ENCODE results near the gene DIPK1B.

The DIPK1B gene

DNA sequence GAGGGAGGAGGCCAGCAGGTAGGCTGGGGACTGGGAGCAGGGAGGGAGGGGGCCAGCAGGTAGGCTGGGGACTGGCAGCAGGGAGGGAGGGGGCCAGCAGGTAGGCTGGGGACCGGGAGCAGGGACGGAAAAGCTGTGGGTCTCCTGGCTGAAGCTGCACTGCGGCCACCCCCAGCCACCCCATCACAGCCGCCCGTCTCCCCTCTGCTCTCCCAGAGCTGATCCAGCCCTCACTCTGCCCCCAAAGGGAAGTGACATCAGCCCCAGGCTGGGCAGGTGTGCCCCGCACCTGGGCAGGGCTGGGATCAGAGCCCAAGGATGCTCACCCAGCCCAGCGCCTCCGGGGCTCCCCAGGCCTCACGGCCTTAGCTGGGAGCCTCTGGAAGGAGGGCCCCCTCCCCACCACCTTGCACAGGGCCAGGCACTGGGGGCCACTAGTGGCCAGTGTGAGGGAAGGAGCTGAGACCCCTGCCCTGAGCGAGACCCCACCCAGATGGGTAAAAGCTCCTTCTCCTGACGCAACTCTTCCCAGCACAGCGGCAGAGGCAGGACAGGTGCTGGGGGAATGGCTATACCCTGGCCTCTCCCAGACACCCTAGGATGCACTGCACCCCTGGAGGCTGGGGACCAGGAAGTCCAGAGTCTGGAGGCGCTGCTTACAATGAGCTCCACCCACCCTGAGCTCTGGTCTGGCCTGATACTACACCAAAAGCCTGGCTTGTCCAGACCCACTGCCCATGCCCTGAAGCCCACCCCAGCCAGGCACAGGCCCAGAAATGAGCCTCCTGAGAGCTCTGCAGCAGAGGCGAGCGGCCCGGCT lies 36.7 kb upstream of the DIPK1B start:
- Histone ChIP-seq H3K9ac (ENCODE audit: low read length) (no peak overlapping the region), H3K9me3 (ENCODE audit: control insufficient read depth, low read length) (no peaks in the 10 kb centered on the region), H3K27me3 (ENCODE audit: control insufficient read depth, insufficient read depth, low read length) (peaks cover 5% of the 10 kb centered on the region), H3K36me3 (ENCODE audit: control insufficient read depth, insufficient read depth, low read length) (no peaks in the 10 kb centered on the region), H3K4me3 (ENCODE audit: low read length) (no peak overlapping the region), H3K4me1 (ENCODE audit: control insufficient read depth, insufficient read depth, low read length) (peaks cover 17% of the 10 kb centered on the region)

DNA sequence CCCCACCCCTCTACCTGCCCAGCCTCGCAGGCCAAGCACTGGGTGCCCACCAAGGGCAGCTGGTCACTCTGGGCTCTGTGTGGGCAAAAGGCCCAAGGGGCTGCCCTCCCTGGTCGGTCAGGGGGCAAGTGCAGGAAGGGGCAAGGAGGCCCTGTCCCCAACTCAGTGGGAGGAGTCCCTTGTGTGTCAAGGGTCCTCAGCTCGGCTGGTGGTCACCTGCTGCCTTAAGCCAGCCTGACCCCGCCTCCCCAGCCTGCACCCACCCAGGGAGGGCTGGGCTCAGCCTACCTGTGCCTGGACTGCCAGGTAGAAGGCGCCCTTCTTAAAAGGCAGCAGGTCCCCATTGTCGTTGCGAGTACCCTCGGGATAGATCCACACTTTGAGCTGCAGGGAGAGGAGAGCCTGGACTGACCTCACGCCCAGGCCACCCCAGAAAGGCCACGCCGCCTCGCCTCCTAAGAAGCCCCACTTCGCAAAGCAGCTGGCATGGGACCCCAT lies 36.0 kb upstream of the DIPK1B start:
- no peaks in the 10 kb centered on the region for H3K9me3 ChIP-seq (ENCODE audit: control insufficient read depth, low read length)
- no peaks in the 10 kb centered on the region for H3K36me3 ChIP-seq (ENCODE audit: control insufficient read depth, insufficient read depth, low read length)
- H3K9ac ChIP-seq (ENCODE audit: low read length), result no peak overlapping the region
- no peak overlapping the region for H3K4me3 ChIP-seq (ENCODE audit: low read length)
- H3K27me3 ChIP-seq (ENCODE audit: control insufficient read depth, insufficient read depth, low read length), result no peaks in the 10 kb centered on the region
- peaks cover 17% of the 10 kb centered on the region for H3K4me1 ChIP-seq (ENCODE audit: control insufficient read depth, insufficient read depth, low read length)

DNA sequence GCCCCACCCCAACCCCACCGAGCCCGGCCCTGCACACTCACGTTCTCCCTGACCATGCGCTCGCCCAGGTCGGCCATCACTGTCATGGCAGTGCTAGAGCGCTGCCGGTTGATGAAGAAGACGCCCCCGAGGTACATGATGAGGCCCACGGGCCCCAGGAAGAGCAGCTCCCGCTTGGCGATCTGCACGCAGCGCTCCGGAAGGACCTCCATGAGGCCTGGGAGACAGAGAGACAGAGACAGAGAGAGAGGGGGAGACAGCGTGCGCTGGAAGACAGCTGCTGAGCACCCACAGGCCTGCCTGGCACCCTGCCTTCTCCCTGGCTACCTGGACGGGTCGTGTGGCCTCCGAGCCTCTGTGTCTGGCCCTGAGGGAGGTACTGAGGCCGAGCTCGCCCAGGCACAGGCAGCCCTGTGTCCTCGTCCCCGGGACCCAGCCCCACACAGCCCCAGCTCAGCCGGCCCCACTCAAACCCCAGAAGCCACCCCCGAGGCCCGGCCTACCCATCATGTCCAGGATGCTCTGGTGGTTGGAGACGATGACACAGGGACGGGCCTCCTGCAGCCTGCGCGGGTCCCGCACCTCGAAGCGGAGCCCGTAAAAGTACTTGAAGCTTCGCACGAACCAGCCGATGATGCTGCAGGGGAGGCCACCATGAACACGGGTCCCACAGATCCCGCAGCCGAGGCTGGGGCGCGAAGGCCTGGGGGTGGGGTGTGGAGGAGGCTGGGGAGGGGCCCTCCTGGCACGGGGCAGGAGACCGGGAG lies 35.3 kb upstream of the DIPK1B start:
- Histone ChIP-seq H3K27me3 (ENCODE audit: control insufficient read depth, insufficient read depth, low read length) (no peaks in the 10 kb centered on the region), H3K9ac (ENCODE audit: low read length) (no peak overlapping the region), H3K4me1 (ENCODE audit: control insufficient read depth, insufficient read depth, low read length) (peaks cover 11% of the 10 kb centered on the region), H3K36me3 (ENCODE audit: control insufficient read depth, insufficient read depth, low read length) (no peaks in the 10 kb centered on the region), H3K9me3 (ENCODE audit: control insufficient read depth, low read length) (no peaks in the 10 kb centered on the region), H3K4me3 (ENCODE audit: low read length) (no peak overlapping the region)

DNA sequence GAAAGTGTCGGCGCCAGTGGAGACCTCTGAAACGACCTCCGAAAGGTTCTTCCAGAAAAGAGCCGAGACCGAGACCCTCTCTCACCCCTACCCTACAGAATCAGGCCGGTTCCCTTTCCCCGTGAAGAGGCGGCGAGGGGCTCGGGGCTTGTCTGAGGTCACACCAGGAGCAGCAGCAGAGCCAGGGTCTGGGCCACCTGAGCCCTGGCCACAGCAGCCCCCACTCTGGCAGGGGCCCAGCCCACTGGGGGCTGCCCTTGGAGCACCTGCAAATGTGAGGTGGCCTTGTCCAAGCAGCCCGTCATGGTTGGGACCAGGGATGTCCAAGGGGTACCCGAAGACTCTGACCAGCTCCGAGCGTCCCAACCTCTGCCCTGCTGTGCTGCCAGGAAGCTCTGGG lies 34.3 kb upstream of the DIPK1B start:
- Histone ChIP-seq H3K9me3 (ENCODE audit: control insufficient read depth, low read length) (no peaks in the 10 kb centered on the region), H3K36me3 (ENCODE audit: control insufficient read depth, insufficient read depth, low read length) (no peaks in the 10 kb centered on the region), H3K4me3 (ENCODE audit: low read length) (no peak overlapping the region), H3K9ac (ENCODE audit: low read length) (no peak overlapping the region), H3K27me3 (ENCODE audit: control insufficient read depth, insufficient read depth, low read length) (no peaks in the 10 kb centered on the region), H3K4me1 (ENCODE audit: control insufficient read depth, insufficient read depth, low read length) (peaks cover 11% of the 10 kb centered on the region)

DNA sequence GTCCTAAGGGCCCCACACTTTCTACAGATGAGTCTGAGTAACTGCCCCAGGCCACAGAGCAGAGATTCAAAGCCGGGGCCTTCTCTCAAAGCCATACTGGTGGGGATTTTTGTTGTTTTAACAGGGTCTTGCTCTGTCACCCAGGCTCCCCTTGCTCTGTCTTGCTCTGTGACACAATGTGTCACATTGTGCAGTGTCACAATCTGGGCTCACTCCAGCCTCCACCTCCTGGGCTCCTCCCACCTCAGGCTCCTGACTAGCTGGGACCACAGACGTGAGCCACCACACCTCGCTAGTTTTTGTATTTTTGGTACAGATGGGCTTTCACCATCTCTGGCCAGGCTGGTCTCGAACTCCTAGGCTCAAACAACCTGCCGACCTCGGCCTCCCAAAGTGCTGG lies 33.7 kb upstream of the DIPK1B start:
- Histone ChIP-seq H3K9me3 (ENCODE audit: control insufficient read depth, low read length) (no peaks in the 10 kb centered on the region), H3K4me1 (ENCODE audit: control insufficient read depth, insufficient read depth, low read length) (peaks cover 11% of the 10 kb centered on the region), H3K4me3 (ENCODE audit: low read length) (no peak overlapping the region), H3K36me3 (ENCODE audit: control insufficient read depth, insufficient read depth, low read length) (no peaks in the 10 kb centered on the region), H3K27me3 (ENCODE audit: control insufficient read depth, insufficient read depth, low read length) (no peaks in the 10 kb centered on the region), H3K9ac (ENCODE audit: low read length) (no peak overlapping the region)

DNA sequence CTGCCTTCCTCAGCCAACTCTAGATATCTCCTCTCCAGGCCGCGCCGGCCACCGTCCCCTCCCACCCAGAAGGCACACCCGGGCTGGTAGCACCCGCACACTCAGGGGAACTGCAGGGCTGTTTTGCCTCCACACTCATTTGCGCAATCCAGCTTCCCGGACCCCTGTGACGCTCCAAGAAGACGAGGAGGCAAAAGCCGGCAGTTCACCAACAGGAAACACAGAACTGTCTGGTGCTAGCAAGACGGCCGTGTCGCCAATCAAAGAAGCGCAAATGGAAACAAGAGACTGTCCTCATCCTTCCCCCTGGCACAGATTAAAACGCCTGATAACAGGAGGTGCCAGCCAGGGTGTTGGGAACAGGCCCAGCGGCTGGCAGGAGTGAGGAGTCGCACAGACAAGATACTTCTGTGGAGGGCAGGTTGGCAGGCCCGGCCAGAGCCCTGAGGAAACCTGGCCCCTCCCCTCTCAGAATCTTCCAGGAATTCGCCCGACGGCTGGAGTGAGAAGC lies 32.9 kb upstream of the DIPK1B start:
- no peaks in the 10 kb centered on the region for H3K27me3 ChIP-seq (ENCODE audit: control insufficient read depth, insufficient read depth, low read length)
- H3K9me3 ChIP-seq (ENCODE audit: control insufficient read depth, low read length), result no peaks in the 10 kb centered on the region
- no peak overlapping the region for H3K9ac ChIP-seq (ENCODE audit: low read length)
- peaks cover 12% of the 10 kb centered on the region for H3K4me1 ChIP-seq (ENCODE audit: control insufficient read depth, insufficient read depth, low read length)
- no peaks in the 10 kb centered on the region for H3K36me3 ChIP-seq (ENCODE audit: control insufficient read depth, insufficient read depth, low read length)
- H3K4me3 ChIP-seq (ENCODE audit: low read length), result no peak overlapping the region

DNA sequence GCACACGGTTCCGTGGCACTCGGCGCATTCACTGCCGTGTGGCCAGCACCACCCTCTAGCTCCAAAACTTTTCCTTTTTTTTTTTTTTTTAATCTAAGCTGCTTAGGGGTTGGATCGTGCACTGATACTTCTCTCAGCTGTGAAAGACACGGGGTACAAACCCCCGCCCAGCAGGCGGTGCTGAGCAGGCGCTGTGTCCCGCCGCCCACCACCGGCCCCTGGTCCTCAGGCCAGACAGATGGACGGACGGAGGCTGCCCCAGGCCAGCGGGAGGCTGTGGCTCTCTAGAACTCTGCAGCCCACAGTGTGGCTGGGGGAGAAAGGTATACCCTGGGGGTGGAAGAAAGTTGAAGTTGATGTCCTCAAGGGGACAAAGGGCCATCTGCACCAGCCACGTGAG lies 31.3 kb upstream of the DIPK1B start:
- Histone ChIP-seq H3K9ac (ENCODE audit: low read length) (no peak overlapping the region), H3K9me3 (ENCODE audit: control insufficient read depth, low read length) (no peaks in the 10 kb centered on the region), H3K27me3 (ENCODE audit: control insufficient read depth, insufficient read depth, low read length) (no peaks in the 10 kb centered on the region), H3K4me3 (ENCODE audit: low read length) (no peak overlapping the region), H3K4me1 (ENCODE audit: control insufficient read depth, insufficient read depth, low read length) (peaks cover 22% of the 10 kb centered on the region), H3K36me3 (ENCODE audit: control insufficient read depth, insufficient read depth, low read length) (no peaks in the 10 kb centered on the region)

DNA sequence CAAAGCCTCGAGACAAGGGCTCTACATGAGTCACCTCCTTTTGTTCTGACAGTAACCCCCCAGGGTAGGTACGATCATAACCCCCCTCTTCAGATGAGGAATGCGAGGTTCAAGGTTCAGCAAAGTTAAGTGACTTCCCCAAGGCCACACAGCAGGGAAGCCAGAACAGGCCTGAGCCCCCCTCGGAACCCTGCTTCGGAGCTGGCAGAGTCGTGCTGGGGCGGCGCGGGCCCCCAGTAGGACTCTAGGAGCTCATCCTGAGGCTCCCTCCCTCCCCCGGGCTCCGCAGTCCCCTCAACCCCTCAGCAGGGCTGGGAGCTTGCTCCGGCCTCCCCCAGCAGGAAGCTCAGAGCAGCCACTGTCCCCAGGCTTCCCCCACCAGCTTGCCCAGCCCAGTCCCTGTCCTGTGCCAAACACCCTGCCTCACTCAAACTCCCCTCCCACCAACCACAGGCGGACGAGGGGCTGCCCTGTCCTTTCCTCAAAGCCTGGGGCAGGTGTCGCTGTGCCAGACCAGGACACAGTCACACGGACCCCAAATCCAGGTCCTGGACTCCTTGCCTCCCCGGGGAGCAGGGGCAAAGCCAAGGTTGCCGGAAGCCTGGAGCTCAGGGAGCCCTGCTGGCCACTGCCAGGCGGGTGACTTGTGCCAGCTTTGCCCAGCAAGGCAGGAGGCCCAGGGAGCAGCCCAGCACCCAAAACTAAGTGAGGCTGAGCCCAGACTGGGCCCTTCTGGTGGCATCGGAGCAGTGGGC lies 30.2 kb upstream of the DIPK1B start:
- Histone ChIP-seq H3K4me1 (ENCODE audit: control insufficient read depth, insufficient read depth, low read length) (peaks cover 19% of the 10 kb centered on the region), H3K9ac (ENCODE audit: low read length) (no peak overlapping the region), H3K27me3 (ENCODE audit: control insufficient read depth, insufficient read depth, low read length) (no peaks in the 10 kb centered on the region), H3K36me3 (ENCODE audit: control insufficient read depth, insufficient read depth, low read length) (no peaks in the 10 kb centered on the region), H3K4me3 (ENCODE audit: low read length) (no peak overlapping the region), H3K9me3 (ENCODE audit: control insufficient read depth, low read length) (no peaks in the 10 kb centered on the region)

DNA sequence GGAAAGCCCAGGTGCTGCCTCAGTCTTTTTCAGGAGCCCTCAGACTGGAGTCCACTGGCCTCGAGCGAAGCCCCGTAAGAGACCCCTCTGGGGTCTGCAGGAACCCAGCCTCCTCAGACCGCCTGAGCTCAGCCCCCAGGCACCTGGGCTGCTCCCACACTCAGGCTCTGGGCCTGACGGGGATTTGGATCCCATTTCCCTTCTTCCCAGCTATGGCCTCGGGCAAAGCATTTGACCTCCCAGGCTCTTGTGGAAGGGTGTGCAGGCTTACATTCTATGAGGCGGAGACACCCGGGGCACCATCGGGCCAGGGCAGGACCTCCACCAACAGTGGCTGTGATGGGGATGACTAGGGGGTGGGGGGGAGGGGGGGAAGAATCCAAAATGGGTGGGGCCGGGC lies 29.7 kb upstream of the DIPK1B start:
- Histone ChIP-seq H3K9me3 (ENCODE audit: control insufficient read depth, low read length) (no peaks in the 10 kb centered on the region), H3K4me3 (ENCODE audit: low read length) (no peak overlapping the region), H3K36me3 (ENCODE audit: control insufficient read depth, insufficient read depth, low read length) (no peaks in the 10 kb centered on the region), H3K9ac (ENCODE audit: low read length) (no peak overlapping the region), H3K27me3 (ENCODE audit: control insufficient read depth, insufficient read depth, low read length) (no peaks in the 10 kb centered on the region), H3K4me1 (ENCODE audit: control insufficient read depth, insufficient read depth, low read length) (peaks cover 21% of the 10 kb centered on the region)

DNA sequence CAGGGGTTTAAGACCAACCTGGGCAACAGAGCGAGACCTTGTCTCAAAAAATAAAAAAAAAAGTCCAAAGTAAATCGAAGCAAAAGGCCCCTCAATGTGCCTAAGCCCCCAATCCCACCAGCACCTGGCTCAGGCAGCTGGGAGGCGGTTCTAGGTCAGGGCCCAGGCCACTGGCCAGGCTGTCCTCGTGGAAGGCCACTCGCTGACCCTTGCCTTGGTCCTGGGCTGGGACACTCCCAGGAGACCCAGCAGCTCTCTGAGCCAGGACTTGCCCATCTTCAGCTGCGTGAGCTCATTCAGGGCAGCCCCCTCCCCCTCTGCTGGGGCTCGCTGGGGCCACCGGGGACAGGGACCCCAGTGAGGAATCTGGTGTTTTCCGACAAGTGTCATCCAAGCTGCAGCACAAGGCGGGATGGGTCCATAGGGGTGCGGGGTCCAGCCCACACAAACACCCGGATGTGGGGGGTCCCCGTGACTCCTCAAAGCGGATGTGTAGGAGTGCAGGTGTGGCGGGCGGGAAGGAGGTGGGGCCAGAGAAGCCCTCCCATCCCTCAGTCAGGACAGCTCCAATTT lies 29.1 kb upstream of the DIPK1B start:
- Histone ChIP-seq H3K9me3 (ENCODE audit: control insufficient read depth, low read length) (no peaks in the 10 kb centered on the region), H3K4me3 (ENCODE audit: low read length) (no peak overlapping the region), H3K36me3 (ENCODE audit: control insufficient read depth, insufficient read depth, low read length) (no peaks in the 10 kb centered on the region), H3K4me1 (ENCODE audit: control insufficient read depth, insufficient read depth, low read length) (peaks cover 26% of the 10 kb centered on the region), H3K9ac (ENCODE audit: low read length) (no peak overlapping the region), H3K27me3 (ENCODE audit: control insufficient read depth, insufficient read depth, low read length) (no peaks in the 10 kb centered on the region)

DNA sequence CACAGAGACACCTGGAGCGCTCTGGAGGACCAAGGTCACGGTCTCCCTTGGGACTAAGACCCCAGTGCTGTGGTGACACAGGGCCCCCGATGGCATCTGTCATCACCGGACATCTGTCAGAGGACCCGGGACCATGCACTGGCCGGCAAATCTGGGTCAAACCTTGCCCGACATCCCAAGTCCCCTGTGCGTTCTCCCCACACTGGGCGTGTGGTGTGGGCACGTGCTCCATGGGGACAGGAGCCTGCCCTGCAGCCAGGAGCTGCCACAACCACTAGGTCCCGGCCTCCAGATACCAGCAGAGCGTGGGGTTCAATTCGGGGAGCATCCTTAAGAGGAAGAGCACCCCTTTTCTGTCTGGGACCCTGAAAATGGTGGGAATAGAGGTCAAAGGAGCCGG lies 28.6 kb upstream of the DIPK1B start:
- Histone ChIP-seq H3K4me1 (ENCODE audit: control insufficient read depth, insufficient read depth, low read length) (peaks cover 31% of the 10 kb centered on the region), H3K9me3 (ENCODE audit: control insufficient read depth, low read length) (no peaks in the 10 kb centered on the region), H3K27me3 (ENCODE audit: control insufficient read depth, insufficient read depth, low read length) (no peaks in the 10 kb centered on the region), H3K9ac (ENCODE audit: low read length) (no peak overlapping the region), H3K4me3 (ENCODE audit: low read length) (no peak overlapping the region), H3K36me3 (ENCODE audit: control insufficient read depth, insufficient read depth, low read length) (no peaks in the 10 kb centered on the region)

Measured in mucosa of stomach (tissue), 1 donor.